ENCODE results near the gene ARIH2. TPM values are rescaled to one million over a fixed set of nuclear protein-coding genes. Genes with fewer than 3 reads are reported as not detected.

ARIH2 gene
- total RNA-seq, 1 experiment from 2014 or later: 77.0 TPM

- DNase-seq (ENCODE audit: low read depth, low spot score): no peak
- no peak; the same call in 1 of the 2 replicates for TF ChIP-seq CTCF (IDR thresholded peaks at IDR 0.05)
- no peak for TF ChIP-seq SIN3A (IDR thresholded peaks at IDR 0.05; ENCODE audit: borderline replicate concordance, insufficient read depth, low read depth, low read length)
- no peak for TF ChIP-seq REST (IDR thresholded peaks at IDR 0.05; ENCODE audit: insufficient read depth in 1 of 2, low read depth in 2 of 2, low read length in 1 of 2)
- TF ChIP-seq TCF7L2 (IDR thresholded peaks at IDR 0.05; ENCODE audit: low read depth, low read length): no peak
- TF ChIP-seq POLR2AphosphoS5 (IDR thresholded peaks at IDR 0.05; ENCODE audit: low read depth, low read length): no peak
- CTCF ChIA-PET: interaction anchor here (0.8 kb wide), 1 partner anchor 8 kb away, joined by 4 read pairs; no protein-coding TSS in a partner anchor
- no peaks in the 10 kb centered on the region for H3K27me3 ChIP-seq (ENCODE audit: control insufficient read depth, insufficient read depth, low read length)
- no peak overlapping the region for H3K27ac ChIP-seq (ENCODE audit: low read length)
- in situ Hi-C loops (cut with HindIII; ENCODE audit: low pct_unique_long_range_greater_than_20kb, low sequenced_read_pairs) (no loop called here), intact Hi-C loops (cut with micrococcal nuclease; ENCODE audit: unreplicated experiment) (no loop called here)
- H3K9me3 ChIP-seq (ENCODE audit: control insufficient read depth, insufficient read depth, low read depth, low read length): no peaks in the 10 kb centered on the region
- no TSS peak for BruUV-seq (replicated peaks)
- POLR2A ChIA-PET: no interaction called here
- H3K4me3 ChIP-seq (ENCODE audit: low read depth in 2 of 2, low read length in 2 of 2): no peak overlapping the region
- ATAC-seq: no peak
- H3K36me3 ChIP-seq (ENCODE audit: control insufficient read depth, insufficient read depth, low read length): no peaks in the 10 kb centered on the region
- no peaks in the 10 kb centered on the region; the same call in 1 of the 2 replicates for H3K4me1 ChIP-seq (ENCODE audit: control insufficient read depth, insufficient read depth, low read length)
Observed at GRCh38 chr3:48952510-48953118, 34.0 kb downstream of the ARIH2 start.

DNA sequence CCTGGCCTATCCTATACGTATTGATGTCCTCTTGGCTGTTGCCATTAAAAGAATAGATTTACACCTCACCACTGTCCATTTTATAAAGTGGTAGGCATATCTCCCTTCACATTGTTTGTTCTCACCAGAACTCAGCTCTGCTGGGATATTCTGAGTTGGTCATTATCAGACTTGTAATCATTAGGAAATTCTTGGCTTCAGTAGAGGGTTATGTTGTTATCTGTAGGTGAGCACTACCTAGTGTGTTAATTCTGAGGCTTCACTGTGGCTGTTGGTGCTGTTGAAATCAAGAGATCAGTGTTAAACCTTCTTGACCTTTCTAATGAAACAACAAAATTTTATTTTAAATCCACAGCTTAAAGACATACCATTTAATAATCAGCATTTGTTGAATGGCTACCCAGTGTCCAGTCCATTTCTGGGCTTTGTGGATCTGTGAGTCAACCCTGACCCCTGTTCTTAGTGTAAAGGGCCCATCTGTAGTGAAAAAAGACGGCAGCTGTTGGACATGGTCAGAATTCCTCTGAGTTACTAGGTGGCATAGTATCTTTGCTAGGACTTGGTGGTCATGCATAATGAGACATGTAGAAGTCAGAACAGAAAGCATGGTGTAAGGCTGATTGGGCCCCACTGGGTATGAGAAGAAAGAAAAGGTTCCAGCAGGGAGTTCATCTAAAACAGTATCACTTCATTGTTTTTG lies 38.5 kb downstream of the ARIH2 start:
- no TSS peak for BruUV-seq (replicated peaks)
- no peaks in the 10 kb centered on the region for H3K27me3 ChIP-seq (ENCODE audit: control insufficient read depth, insufficient read depth, low read length)
- ChIA-PET CTCF (no interaction called here), POLR2A (interaction anchor here (0.7 kb wide), 1 partner anchor 65 kb away, joined by 9 read pairs; the partner anchor contains the start of gene NDUFAF3)
- ATAC-seq (no peak), DNase-seq (ENCODE audit: low read depth, low spot score) (no peak)
- no peak for TF ChIP-seq TCF7L2 (IDR thresholded peaks at IDR 0.05; ENCODE audit: low read depth, low read length)
- no peak for TF ChIP-seq CTCF (IDR thresholded peaks at IDR 0.05)
- no peak for TF ChIP-seq SIN3A (IDR thresholded peaks at IDR 0.05; ENCODE audit: borderline replicate concordance, insufficient read depth, low read depth, low read length)
- TF ChIP-seq REST (IDR thresholded peaks at IDR 0.05; ENCODE audit: insufficient read depth in 1 of 2, low read depth in 2 of 2, low read length in 1 of 2): no peak
- TF ChIP-seq POLR2AphosphoS5 (IDR thresholded peaks at IDR 0.05; ENCODE audit: low read depth, low read length): no peak
- H3K4me1 ChIP-seq (ENCODE audit: control insufficient read depth, insufficient read depth, low read length): no peaks in the 10 kb centered on the region
- in situ Hi-C loops (cut with HindIII; ENCODE audit: low pct_unique_long_range_greater_than_20kb, low sequenced_read_pairs): no loop called here
- no peaks in the 10 kb centered on the region for H3K36me3 ChIP-seq (ENCODE audit: control insufficient read depth, insufficient read depth, low read length)
- no peaks in the 10 kb centered on the region for H3K9me3 ChIP-seq (ENCODE audit: control insufficient read depth, insufficient read depth, low read depth, low read length)
- intact Hi-C loops (cut with micrococcal nuclease; ENCODE audit: unreplicated experiment): no loop called here
- H3K27ac ChIP-seq (ENCODE audit: low read length): no peak overlapping the region
- H3K4me3 ChIP-seq (ENCODE audit: low read depth in 2 of 2, low read length in 2 of 2): no peak overlapping the region
